ENCODE results near the gene PGP.

PGP gene

DNA sequence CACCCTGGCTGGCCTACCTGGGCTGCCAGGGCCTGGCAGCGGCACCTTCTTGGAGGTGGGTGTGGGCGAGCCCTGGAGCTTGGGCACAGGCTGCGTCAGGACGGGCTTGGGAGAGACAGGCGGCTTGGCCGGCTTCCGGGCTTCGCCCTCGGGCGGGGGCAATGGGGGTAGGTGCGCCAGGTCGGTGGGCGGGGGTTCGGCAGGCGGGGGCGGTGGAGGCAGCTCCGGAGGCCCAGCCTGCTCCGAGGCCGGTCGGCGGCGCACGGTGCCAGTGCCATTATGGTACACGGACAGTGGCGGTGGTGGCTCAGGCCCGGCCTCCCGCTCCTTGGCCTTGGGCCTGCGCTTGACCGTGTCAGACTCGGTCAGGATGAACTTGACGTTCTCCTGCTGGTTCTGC, 35.1 kb downstream of the PGP start:
- DNase-seq: no peak

DNA sequence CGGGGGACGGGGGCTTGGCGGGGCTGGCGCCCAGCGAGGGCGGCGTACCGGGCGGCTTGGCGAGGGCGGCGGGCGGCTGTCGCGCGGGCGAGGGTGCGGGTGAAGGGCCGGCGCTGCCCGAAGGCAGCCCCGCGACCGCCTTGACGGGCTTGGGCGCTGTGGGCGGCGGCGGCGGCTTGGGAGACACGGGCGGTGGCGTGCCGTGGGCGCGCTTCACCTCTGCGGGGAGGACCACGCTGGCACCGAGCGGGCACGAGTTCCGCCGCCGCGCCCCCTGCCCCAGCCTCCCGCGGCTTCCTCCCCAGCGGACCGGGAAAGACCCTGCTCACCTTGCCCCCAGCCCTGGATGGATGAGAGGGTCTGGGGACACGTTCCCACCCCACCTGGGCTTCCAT, 35.5 kb downstream of the PGP start:
- DNase-seq: no peak

DNA sequence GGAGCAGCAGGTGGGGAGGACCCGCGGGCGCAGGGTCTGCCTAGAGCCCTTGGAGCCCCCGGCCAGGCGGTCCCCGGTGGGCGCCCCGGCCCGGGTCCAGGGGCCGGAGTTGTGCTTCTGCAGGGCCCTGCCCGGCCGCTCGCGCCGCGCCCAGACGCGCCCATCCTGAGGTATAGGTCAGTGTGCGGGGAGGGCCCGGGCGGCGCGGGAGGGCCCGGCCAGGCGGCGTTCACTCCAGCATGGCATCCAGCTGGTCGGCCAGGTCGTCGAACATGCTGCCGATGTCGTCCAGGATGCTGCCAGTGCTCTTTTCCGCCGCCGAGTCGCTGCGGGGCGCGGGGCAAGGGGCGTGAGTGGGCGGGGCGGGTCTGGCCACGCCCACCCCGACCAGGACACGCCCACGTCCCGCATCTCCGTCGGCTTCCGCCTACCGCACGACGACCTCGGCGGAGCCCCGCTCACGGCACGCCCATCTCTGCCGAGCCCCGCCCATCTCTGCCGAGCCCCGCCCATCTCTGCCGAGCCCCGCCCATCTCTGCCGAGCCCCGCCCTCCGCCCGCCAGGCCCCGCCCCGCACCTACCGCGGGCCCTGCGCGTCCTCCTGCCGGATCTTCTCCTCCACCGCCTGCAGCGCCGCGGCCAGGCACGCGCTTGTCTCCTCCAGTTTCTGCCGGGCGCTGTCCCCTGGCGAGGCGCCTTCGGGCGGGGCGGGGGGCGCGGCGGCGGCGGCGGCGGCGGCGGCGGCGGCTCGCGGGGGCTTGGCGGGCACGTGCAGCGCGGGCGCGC, 36.1 kb downstream of the PGP start:
- no peak for DNase-seq

DNA sequence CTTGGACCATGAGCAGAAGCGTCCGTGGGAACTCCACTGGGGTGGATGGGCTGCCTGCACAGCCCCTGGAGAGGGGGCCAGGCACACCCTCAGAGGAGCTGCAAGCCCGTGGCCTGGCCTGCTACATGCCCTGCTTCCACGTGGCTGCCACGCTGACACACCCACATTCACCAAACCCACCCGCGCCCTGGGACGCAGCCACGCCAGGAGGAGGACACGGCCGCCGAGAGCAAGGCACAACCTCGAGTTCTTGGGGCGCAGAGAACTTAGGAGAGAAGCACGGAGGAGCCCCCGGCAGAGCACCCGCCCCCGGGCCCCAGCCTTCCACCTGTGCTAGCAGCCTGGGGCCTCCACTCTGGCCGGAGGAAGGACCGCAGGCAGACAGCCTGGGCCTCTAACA, 37.1 kb downstream of the PGP start:
- DNase-seq: no peak

DNA sequence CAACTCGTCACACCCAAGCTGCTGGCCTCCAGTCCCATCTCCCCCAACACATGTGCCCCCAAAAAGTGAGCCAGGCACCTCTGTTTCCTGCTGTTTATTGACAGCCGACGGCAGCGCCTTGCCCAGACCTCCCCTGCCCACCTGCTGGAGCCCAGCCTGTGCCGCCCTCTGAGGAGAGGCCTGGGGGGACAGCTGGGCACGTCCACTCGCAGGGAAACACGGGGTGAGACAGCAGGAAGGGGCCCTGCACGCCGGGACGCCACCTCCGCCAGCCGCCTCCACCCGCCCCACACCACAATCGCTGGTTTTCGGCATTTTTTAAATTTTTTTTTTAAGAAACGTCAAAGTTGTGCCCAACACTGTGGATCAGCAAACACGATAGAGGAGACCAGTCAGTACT, 37.5 kb downstream of the PGP start:
- no peak for DNase-seq

DNA sequence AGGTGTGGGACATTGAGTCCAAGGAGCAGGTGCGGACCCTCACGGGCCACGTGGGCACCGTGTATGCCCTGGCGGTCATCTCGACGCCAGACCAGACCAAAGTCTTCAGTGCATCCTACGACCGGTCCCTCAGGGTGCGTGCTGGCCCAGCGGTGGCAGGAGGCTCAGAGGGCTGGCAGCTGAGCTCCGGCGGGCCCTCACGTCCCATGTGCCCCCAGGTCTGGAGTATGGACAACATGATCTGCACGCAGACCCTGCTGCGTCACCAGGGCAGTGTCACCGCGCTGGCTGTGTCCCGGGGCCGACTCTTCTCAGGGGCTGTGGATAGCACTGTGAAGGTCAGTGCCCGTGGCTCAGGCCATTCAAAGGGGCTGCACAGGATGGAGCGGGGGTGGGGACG, 38.6 kb downstream of the PGP start:
- DNase-seq: no peak

DNA sequence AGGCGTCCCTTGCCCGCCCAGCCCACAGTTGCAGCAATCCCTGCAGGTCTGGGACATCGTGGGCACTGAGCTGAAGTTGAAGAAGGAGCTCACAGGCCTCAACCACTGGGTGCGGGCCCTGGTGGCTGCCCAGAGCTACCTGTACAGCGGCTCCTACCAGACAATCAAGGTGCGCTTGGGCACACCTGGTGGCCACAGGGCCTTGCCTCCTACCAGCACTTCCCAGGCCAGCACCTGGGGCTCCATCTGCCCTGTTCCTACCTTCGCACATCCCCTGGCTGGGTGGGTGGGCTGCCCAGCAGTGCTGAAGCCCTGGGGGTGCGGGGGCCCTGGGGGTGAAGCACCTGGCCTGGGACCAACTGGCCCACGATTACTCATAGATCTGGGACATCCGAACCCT, 39.2 kb downstream of the PGP start:
- no peak for DNase-seq

DNA sequence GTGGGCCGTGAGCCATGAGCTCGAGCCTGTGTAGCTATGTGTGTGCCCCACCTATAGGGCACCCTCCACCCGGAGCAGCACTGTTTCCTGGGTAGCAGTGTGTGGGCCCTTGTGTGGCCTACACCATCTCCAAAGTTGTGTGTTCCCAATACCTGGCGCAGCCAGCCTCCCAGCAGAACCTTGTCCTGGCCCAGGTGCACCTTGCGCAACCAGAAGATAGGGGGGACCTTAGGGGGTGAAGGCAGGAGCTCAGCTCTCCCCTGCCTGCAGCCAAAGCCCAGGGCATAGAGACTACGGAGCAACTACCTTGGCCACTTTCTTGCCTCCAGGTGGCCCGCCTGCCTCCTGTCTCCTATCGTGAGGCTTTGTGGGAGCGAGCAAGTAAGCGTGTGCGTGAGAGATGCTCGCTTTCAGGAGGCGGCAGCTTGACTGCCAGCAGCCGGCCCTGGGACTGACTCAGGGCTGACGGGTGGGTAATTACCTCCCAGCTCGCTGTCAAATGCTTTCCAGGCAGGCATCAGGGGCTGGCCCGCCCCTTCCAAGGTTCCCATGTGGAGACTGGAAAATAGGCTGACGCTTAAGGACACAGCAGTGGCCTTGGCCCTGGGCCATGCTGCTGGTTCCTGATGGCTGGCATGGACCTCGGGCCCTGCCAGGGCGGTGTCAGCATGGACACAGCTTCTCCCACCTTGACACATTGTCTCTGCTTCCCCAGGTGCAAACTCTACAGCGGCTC, 40.1 kb downstream of the PGP start:
- DNase-seq: no peak

DNA sequence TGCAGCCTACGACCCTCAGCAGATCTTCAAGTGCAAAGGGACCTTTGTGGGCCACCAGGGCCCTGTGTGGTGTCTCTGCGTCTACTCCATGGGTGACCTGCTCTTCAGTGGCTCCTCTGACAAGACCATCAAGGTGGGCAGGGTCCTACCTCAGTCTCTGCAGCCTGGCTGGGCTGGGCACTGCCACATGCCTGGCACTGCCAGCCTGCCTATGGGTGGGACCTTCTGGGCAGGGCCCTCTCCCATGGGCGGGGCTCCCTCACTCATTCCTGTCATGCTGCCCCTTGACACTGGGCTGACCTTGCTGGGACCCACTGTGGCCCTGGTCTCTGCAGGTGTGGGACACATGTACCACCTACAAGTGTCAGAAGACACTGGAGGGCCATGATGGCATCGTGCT, 40.7 kb downstream of the PGP start:
- DNase-seq: no peak

DNA sequence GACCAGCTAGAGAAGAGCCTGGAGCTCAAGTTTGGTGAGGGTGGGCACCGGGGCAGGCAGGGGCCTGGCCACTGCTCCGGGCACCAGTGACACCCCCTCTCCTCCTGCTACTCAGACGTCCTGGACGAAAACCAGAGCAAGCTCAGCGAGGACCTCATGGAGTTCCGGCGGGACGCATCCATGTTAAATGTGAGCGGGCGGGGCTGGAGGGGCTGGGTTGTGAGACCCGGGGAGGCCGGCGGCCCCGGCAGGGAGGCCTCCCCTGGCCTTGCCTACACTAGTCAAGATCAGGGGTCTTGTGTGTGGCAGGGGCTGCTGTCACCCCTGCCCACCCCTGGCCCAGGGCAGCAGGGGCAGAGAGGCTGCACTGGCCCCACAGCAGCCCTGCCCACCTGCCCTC, 41.3 kb downstream of the PGP start:
- DNase-seq: no peak

DNA sequence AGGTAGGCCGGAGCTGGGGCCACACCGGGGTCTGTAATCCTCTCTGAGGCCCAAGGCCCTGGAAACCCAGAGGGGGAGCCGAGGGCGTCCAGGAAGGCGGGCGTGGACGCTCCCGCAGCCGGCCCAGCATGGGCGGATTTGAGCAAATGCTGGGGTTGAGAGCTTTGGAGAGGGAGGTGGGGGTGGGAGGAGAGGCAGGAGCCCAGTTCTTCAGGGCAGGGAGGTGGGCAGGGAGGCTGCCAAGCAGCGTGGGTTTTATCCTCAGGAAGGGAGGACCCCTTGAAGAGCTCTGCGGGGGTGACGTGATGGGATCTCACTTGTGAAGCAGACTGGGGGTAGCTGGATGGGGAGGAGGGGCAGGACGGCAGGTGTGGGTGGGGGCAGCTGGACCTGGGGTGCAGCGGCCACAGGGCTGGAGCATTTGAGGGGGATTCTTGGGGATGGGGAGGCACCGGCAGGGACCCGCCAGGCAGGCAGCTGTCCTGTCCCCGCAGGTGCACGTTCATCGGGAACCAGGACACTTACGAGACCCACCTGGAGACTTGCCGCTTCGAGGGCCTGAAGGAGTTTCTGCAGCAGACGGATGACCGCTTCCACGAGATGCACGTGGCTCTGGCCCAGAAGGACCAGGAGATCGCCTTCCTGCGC, 41.8 kb downstream of the PGP start:
- no peak for DNase-seq

DNA sequence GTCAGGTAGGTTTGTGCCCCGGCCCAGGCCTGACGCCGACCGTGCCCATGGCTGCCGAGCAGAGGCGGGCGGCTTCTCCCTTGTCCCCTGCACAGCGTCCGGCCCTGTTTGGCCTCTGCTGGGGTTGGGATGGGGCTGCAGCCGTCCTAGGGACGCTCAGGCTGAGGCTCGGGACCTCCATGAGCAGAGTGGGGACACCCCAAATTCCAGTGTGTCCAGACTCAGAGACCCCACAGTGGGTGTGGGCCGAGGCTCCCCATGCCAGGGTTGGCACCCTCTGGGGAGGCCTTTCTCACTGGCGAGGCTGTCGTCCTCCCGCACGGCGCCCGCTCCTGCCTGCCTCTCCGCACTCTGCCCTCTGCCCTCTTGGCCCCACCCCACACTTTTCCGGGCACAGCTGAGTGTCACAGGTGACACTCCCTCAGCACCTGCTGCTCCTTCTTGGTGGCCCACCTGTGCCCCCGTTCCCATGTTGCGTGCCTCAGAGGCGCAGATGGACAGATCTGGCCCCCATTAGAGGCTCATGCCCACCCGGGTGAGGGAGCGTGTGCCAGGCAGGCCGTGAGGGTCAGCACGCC, 43.0 kb downstream of the PGP start:
- DNase-seq: no peak

DNA sequence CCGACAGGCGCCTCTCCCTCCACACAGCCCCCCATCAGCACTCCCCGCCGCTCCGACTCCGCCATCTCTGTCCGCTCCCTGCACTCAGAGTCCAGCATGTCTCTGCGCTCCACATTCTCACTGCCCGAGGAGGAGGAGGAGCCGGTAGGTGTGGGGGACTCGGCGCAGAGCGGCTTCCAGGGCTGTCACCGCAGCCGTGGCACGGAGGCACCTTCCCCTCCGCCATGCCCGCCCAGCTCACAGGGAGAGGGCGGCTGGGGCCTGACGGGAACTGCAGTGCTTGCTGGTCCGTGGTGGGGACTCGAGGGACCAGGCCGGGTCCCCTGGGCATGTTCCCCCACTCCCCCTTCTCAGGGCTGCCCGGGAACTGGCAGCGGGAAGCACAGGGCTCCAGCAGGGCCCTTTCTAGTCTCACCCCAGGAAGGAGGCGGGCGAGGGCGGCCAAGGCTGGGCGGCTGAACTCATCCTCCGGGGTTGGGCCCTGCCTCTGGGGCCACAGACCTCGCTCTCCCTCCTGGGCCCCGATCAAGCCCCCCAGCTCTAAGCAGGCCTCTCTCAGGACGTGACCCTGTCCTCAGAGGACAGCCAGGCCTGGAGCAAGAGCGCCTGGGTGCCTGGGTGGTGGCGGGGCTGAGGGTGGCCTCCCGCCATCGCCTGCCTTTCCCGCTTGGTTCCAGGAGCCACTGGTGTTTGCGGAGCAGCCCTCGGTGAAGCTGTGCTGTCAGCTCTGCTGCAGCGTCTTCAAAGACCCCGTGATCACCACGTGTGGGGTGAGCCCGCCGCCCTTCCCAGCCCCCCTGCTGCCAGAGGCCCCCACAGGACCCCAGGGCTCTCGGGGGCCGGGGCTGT, 43.8 kb downstream of the PGP start:
- no peak for DNase-seq

DNA sequence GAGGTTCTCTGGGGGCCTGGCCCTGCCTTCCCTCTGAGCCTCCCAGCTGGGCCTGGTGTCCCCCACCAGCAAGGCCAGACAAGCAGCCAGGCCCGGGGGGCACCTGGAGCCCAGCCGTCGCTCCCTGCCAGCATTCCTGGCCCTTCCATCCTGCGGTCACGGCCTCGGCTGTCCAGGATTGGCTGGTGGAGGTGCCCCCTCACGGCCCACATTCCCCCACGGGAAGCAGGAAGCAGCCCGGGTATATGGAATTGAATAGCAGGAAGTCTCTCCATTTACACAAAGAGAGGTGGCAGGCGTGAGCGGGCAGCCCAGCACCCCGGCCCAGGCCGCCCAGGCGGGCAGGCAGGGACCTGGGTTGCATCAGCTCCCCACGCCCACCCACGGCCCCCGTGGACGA, 44.6 kb downstream of the PGP start:
- no peak for DNase-seq

DNA sequence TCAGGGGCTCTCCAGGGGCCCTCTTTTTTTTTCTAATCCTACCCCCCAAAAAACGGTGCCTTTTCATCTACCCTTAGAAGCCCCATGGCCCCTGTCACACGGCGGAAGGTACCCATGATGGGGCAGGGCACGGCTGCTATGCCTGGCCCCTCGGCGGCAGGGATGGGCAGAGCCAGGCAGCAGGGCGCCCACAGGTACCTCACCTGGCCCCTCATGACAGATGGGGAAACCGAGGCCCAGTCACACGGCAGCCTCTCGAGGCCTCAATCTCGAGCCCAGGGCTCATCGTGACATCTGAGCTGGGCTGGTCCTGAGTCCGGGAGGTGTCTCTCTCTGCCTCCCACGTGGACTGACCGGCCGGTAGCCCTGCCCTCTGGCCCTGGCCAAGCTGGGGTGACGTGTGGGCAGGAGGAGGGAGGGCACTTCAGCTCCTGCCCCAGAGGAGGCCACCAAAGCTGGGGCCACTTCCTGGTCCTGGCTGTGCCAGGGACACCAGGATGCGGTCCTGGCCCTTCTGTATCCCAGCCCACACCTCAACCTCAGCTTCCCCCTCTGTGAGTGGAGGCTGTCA, 47.5 kb downstream of the PGP start:
- DNase-seq: no peak

DNA sequence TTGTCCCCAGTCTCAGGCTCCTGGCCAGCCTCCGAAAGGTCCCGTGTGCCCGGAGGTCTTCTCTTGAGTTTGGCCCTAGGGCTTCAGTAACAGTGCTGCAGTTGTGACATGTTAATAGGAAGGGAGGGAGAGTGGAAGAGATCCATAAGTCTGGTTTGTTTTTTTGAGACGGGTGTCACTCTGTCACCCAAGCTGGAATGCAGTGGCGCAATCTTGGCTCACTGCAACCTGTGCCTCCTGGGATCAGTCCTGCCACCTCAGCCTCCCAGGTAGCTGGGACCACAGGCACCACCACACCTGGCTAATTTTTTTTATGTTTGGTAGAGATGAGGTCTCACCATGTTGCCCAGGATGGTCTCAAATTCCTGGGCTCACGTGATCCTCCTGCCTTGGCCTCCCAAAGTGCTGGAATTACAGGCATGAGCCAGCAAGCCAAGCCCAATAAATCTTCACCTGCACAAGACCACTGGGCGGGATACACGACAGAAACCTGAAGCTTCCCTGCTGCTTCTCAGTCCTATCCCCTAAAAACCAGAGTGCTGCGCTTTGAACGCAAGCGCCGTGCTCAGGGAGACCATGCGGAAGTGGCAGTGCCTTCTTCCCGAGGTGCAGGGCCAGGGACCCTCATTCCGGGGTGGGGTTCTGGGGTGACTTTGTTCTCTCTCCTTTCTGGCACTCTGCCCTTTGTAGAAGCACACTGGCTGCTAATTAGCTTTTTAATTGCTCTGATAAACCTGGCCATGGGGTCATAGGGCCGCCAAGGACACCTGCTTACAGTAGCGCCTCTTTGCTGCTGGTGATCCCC, 48.2 kb downstream of the PGP start:
- no peak for DNase-seq

DNA sequence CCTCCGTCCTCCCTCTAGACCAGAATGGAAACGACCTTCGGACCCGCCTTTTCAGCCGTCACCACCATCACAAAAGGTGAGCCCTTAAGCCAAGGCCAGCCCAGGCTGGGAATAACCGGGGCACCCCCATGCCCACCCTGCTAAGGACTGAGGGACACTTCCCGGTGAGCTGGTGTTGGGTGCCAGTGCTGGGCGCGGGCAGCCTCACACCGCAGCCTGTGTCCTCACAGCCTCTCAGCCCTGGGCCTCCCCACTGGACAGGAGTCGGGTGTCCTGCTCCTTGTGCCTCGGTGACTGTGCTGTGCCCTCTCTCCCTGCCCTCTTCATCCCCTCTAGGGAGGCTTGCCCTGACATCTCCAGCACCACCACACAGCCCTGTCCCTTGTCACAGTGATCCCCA, 48.8 kb downstream of the PGP start:
- no peak for DNase-seq

DNA sequence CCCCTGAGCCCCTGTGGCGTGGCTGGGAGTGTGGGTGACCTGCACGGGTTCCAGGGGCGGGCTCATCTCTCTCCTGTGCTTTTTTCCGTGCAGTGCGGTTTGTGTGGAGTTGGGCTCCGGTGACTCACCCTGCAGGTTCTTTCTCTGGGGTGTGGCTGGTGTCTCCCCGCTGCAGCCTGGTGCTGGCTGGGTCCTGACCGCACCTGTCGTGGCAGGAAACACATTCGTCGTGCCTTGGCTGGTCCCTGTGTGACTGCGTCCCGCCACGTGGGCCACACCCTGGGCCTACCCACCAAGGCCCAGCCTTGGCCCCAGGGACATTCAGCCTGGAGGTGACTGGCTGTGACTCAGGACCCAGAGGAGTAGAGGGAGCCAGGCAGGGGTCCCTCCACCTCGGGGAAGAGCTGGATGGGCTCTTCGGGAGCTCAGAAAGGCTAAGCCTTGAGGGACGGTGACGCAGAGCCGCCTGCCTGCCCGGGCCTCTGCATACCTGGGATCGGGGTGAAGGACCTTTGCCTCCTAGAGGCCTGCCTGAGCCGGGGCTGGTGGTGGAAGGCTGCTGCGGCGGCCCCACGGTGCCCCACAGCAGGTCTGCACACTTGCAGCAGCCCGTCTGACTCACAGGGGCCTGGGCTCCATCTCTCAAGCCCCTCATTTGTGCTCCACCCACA, 51.3 kb downstream of the PGP start:
- no peak for DNase-seq

DNA sequence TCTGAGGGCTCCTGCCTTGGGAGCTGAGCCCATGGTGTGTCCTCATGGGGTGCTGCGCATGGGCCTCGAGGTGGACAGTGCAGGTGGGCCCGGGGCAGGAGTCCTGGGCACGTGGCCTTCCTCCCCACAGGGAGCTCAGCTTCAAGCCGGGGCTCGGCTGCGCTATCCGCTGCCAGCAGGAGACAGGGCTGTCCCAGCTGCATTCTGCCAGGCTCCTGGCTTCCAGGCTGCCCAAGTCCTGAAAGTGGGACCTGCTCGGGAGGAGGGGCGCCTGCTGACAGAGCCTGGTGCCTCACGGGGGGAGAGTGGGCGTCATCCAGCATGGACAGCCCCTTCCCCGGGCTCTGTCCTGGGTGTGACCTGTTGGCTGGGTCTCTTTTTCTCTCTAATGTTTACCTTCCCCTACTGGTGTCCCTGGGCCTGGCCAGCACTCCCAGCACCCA, 51.9 kb downstream of the PGP start:
- no peak for DNase-seq

DNA sequence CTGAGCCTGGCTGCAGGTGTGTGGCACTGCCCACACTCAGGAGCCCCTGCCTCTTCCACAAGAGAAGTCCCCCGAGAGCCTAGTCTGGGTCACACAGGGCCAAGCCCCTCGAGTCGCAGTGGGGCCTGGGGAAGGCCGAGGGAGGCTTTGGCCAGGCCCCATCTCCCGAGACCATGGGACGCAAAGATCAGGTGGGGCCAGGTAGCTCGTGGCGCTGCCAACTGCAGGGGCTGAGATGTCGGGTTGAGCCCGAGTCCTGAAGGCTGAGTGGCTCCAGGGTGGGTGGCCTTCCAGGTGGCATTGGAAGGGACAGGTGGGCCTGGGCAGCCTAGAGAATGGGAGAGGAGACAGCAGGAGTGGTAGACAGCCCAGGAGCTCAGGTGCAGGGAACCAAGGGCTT, 52.7 kb downstream of the PGP start:
- DNase-seq: no peak

Data from kidney glomerular epithelial cell (primary cell).